Astrocyte (in vitro differentiated cells and primary cell): ENCODE measurements around the gene LRMDA. TPM values are rescaled to one million over a fixed set of nuclear protein-coding genes. Genes with fewer than 3 reads are reported as not detected.

Source experiments
- DNase-seq: peaks from one replicate; pipeline ENCODE4 v3.0.0-alpha.2; 2010; ENCODE audit warnings: low read depth
- FAIRE-seq: peaks from 2 replicates; lab custom pipeline; 2011; peaks lifted over from hg19 to GRCh38; lab: Jason Lieb, UNC
- H2AFZ ChIP-seq: 2 replicates; pipeline ENCODE4 v1.6.0; 2012; ENCODE audit warnings: low read depth, low read length, inconsistent platforms
- H3K27ac ChIP-seq: 2 replicates; pipeline ENCODE4 v1.5.1; 2011; ENCODE audit warnings: low read depth, low read length, inconsistent platforms
- H3K27me3 ChIP-seq: 2 replicates; pipeline ENCODE4 v1.6.0; 2011; ENCODE audit warnings: low read length, inconsistent platforms; ENCODE audit not compliant: insufficient read depth
- H3K36me3 ChIP-seq: 2 replicates; pipeline ENCODE4 v1.5.1; 2011; ENCODE audit warnings: low read length, inconsistent platforms; ENCODE audit not compliant: insufficient read depth
- H3K4me1 ChIP-seq: 2 replicates; pipeline ENCODE4 v1.5.1; 2011; ENCODE audit warnings: low read length, inconsistent platforms; ENCODE audit not compliant: insufficient read depth
- H3K4me2 ChIP-seq: 2 replicates; pipeline ENCODE4 v1.6.0; 2012; ENCODE audit warnings: low read length, inconsistent platforms
- H3K4me3 ChIP-seq: 2 replicates; pipeline ENCODE4 v1.5.1; 2011; ENCODE audit warnings: low read depth, mild to moderate bottlenecking, low read length, inconsistent platforms; ENCODE audit not compliant: insufficient read depth
- H3K79me2 ChIP-seq: 2 replicates; pipeline ENCODE4 v1.6.0; 2012; ENCODE audit warnings: mild to moderate bottlenecking, low read length, inconsistent platforms; ENCODE audit not compliant: insufficient read depth
- H3K9ac ChIP-seq: 2 replicates; pipeline ENCODE4 v1.6.0; 2012; ENCODE audit warnings: mild to moderate bottlenecking, low read length, inconsistent platforms
- H3K9me3 ChIP-seq: 2 replicates; pipeline ENCODE4 v1.5.1; 2012; ENCODE audit warnings: low read depth, mild to moderate bottlenecking, low read length, inconsistent platforms; ENCODE audit not compliant: insufficient read depth
- H4K20me1 ChIP-seq: 2 replicates; pipeline ENCODE4 v1.6.0; 2012; ENCODE audit warnings: low read length, inconsistent platforms; ENCODE audit not compliant: insufficient read depth
- H3K27ac Mint-ChIP-seq: one replicate; pipeline ENCODE4 v1.8.0; 2021; ENCODE audit warnings: mild to moderate bottlenecking, mixed read lengths; ENCODE audit not compliant: unreplicated experiment
- H3K27me3 Mint-ChIP-seq: one replicate; pipeline ENCODE4 v1.8.0; 2021; ENCODE audit warnings: low read depth, mixed read lengths; ENCODE audit not compliant: unreplicated experiment
- H3K36me3 Mint-ChIP-seq: one replicate; pipeline ENCODE4 v1.8.0; 2021; ENCODE audit warnings: low read depth, mixed read lengths; ENCODE audit not compliant: unreplicated experiment
- H3K4me1 Mint-ChIP-seq: one replicate; pipeline ENCODE4 v1.8.0; 2021; ENCODE audit warnings: low read depth, mixed read lengths; ENCODE audit not compliant: unreplicated experiment
- H3K4me3 Mint-ChIP-seq: one replicate; pipeline ENCODE4 v1.8.0; 2021; ENCODE audit warnings: mild to moderate bottlenecking, moderate library complexity, mixed read lengths; ENCODE audit not compliant: unreplicated experiment
- H3K9me3 Mint-ChIP-seq: one replicate; pipeline ENCODE4 v1.8.0; 2021; ENCODE audit warnings: mild to moderate bottlenecking, mixed read lengths; ENCODE audit not compliant: unreplicated experiment
- CTCF ChIP-seq: IDR thresholded peaks from 2 replicates; pipeline ENCODE4 v1.5.1; 2011; ENCODE audit warnings: low read depth, mild to moderate bottlenecking, inconsistent platforms, low read length, moderate library complexity; ENCODE audit not compliant: insufficient read depth
- EZH2 ChIP-seq: IDR thresholded peaks from 2 replicates; pipeline ENCODE4 v1.6.1; 2012; ENCODE audit warnings: mild to moderate bottlenecking, low read length, inconsistent platforms; ENCODE audit not compliant: insufficient read depth
- total RNA-seq: library from RNA; stranded (reverse); gene quantifications from 2 replicates; pipeline ENCODE4 v1.2.1, GENCODE V29; 2021

Gene LRMDA
- total RNA-seq, 1 donor from 2014 or later = 2.7 TPM

- Mint-ChIP-seq H3K27ac (no peak overlapping the region), H3K4me1 (peaks cover 10% of the 10 kb centered on the region), H3K27me3 (peaks cover 8% of the 10 kb centered on the region), H3K9me3 (peaks cover 1% of the 10 kb centered on the region), H3K36me3 (no peaks in the 10 kb centered on the region), H3K4me3 (no peak overlapping the region)
- Histone ChIP-seq H3K27ac (no peak overlapping the region), H4K20me1 (no peaks in the 10 kb centered on the region), H2AFZ (no peak overlapping the region), H3K4me1 (peaks cover 21% of the 10 kb centered on the region), H3K9me3 (no peaks in the 10 kb centered on the region), H3K79me2 (no peaks in the 10 kb centered on the region), H3K4me3 (no peak overlapping the region), H3K4me2 (no peak overlapping the region), H3K36me3 (no peaks in the 10 kb centered on the region), H3K9ac (no peak overlapping the region), H3K27me3 (no peaks in the 10 kb centered on the region)
- DNase-seq = no peak
- TF ChIP-seq EZH2 = no peak
- no peak for TF ChIP-seq CTCF
- FAIRE-seq = no peak
These were observed 96.1 kb downstream of the LRMDA start for GRCh38 chr10:75527542-75527941.

GRCh38 chr10:75528392-75528791 is 97.0 kb downstream of the LRMDA start:
- TF ChIP-seq CTCF (no peak), EZH2 (no peak)
- H3K4me3 ChIP-seq = no peak overlapping the region
- Mint-ChIP-seq H3K9me3 (peaks cover 1% of the 10 kb centered on the region), H3K4me3 (no peak overlapping the region), H3K36me3 (no peaks in the 10 kb centered on the region), H3K27ac (no peak overlapping the region), H3K4me1 (peaks cover 14% of the 10 kb centered on the region), H3K27me3 (peaks cover 4% of the 10 kb centered on the region)
- no peak overlapping the region for H3K9ac ChIP-seq
- peaks cover 21% of the 10 kb centered on the region for H3K4me1 ChIP-seq
- no peak overlapping the region for H3K27ac ChIP-seq
- no peaks in the 10 kb centered on the region for H3K9me3 ChIP-seq
- no peak for FAIRE-seq
- H3K27me3 ChIP-seq = no peaks in the 10 kb centered on the region
- H3K36me3 ChIP-seq = no peaks in the 10 kb centered on the region
- H2AFZ ChIP-seq = no peak overlapping the region
- H3K79me2 ChIP-seq = no peaks in the 10 kb centered on the region
- DNase-seq = no peak
- H4K20me1 ChIP-seq = no peaks in the 10 kb centered on the region
- H3K4me2 ChIP-seq = no peak overlapping the region

DNA sequence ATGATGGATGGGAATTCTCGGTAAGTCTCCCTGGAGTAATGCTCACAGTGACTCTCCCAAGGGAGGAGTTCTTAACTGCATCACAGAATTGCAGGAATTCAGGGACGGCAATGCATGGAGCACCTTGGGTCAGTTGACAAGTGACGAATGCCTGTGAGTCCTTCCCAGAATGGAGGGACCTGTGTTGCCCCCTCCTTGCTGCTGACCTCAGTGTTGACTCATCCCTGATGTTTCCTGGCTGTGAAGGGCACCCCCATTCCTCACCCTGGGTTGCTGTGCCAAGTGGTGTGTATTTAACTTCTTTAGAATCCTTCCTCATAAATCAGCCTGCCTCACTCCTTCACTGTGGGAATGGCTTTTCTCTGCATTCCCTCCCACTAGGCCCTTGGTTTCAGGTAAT is 98.9 kb downstream of the LRMDA start:
- TF ChIP-seq CTCF = no peak
- no peak for TF ChIP-seq EZH2
- Histone ChIP-seq H2AFZ (no peak overlapping the region), H3K79me2 (no peaks in the 10 kb centered on the region), H3K36me3 (no peaks in the 10 kb centered on the region), H3K27me3 (no peaks in the 10 kb centered on the region), H3K4me2 (peak overlapping the region; percentile 49), H3K9me3 (no peaks in the 10 kb centered on the region), H3K9ac (no peak overlapping the region), H3K4me3 (no peak overlapping the region), H3K4me1 (peaks cover 21% of the 10 kb centered on the region), H3K27ac (peak overlapping the region; percentile 38), H4K20me1 (no peaks in the 10 kb centered on the region)
- no peaks in the 10 kb centered on the region for H3K36me3 Mint-ChIP-seq
- no peak overlapping the region for H3K4me3 Mint-ChIP-seq
- no peak for FAIRE-seq
- peak; percentile 95 for DNase-seq
- peaks cover 10% of the 10 kb centered on the region for H3K27me3 Mint-ChIP-seq
- peaks cover 14% of the 10 kb centered on the region for H3K4me1 Mint-ChIP-seq
- no peak overlapping the region for H3K27ac Mint-ChIP-seq
- peaks cover 1% of the 10 kb centered on the region for H3K9me3 Mint-ChIP-seq
